Aorta (tissue), 5 donors: ENCODE results near the gene CEP72. TPM values are rescaled to one million over a fixed set of nuclear protein-coding genes. Genes with fewer than 3 reads are reported as not detected.
A peak's percentile ranks its signal among the peaks of the same experiment; 100 is the strongest.
"Not testable (repeated sequence)": the region's sequence is repeated elsewhere in the genome, so short reads cannot be mapped to it uniquely, and the experiment has no call there.

Experiments used
- ATAC-seq: fragments of 200-7000 bp; cut with Tn5 transposase; one replicate; pipeline ENCODE4 v1.9.1; 2022; ENCODE audit warnings: moderate library complexity; ENCODE audit not compliant: low FRiP score
- DNase-seq, 2 donors: peaks; one replicate each; pipeline ENCODE4 v3.0.0-alpha.2; 2020
- H3K27ac ChIP-seq, 2 donors: one replicate each; pipeline ENCODE4 v1.5.1; 2013; ENCODE audit warnings: low read length in 2 of 2, mild to moderate bottlenecking in 2 of 2, moderate library complexity in 2 of 2, control low read depth in 1 of 2, inconsistent platforms in 1 of 2, low read depth in 1 of 2
- H3K27me3 ChIP-seq, 2 donors: one replicate each; pipeline ENCODE4 v1.6.1; 2013; ENCODE audit warnings: control low read depth in 1 of 2, low read length in 1 of 2, mild to moderate bottlenecking in 1 of 2, moderate library complexity in 1 of 2; ENCODE audit not compliant: insufficient read depth in 2 of 2, control insufficient read depth in 1 of 2
- H3K36me3 ChIP-seq, 2 donors: one replicate each; pipeline ENCODE4 v1.6.1; 2013; ENCODE audit warnings: control low read depth in 1 of 2, low read length in 1 of 2, mild to moderate bottlenecking in 1 of 2; ENCODE audit not compliant: insufficient read depth in 2 of 2, control insufficient read depth in 1 of 2
- H3K4me1 ChIP-seq, 2 donors: one replicate each; pipeline ENCODE4 v1.6.1; 2013; ENCODE audit warnings: low read length in 2 of 2, control low read depth in 1 of 2, mild to moderate bottlenecking in 1 of 2, moderate library complexity in 1 of 2; ENCODE audit not compliant: insufficient read depth in 2 of 2, control insufficient read depth in 1 of 2
- H3K4me3 ChIP-seq, 2 donors: one replicate each; pipeline ENCODE4 v1.5.1; 2013; ENCODE audit warnings: low read length in 2 of 2, control low read depth in 1 of 2, mild to moderate bottlenecking in 1 of 2
- H3K9me3 ChIP-seq: one replicate; pipeline ENCODE4 v1.6.1; 2013; ENCODE audit warnings: mild to moderate bottlenecking, low read length; ENCODE audit not compliant: control insufficient read depth
- WGBS, 2 donors: extraction: QIAGEN DNeasy Blood & Tissue Kit; methylation state at CpG; one replicate each; pipeline ENCODE4 v1.1.7; 2013; 5-methylcytosine and 5-hydroxymethylcytosine counted together
- intact Hi-C, 2 donors: fragments of 100-400 bp; cut with DNase I; formaldehyde crosslinking; loops; one replicate each; pipeline versions ENCODE4 v1.14.2 to v1.15.0; 2022
- polyA plus RNA-seq, 2 donors: library from polyadenylated mRNA; stranded (reverse); fragments of 200-250 nt; gene quantifications; one replicate each; pipeline ENCODE4 v1.2.3, GENCODE V29; 2013
- total RNA-seq, 2 donors: library from RNA; stranded (reverse); fragmentation: NEBNext Ultra II Directional; extraction: Animal tissue kit (Norgen Biotek cat#: 25700); gene quantifications; one replicate each; pipeline ENCODE4 v1.2.1, GENCODE V29; 2021
- donor health status: healthy with polysubstance abuse.
- donor health status: Bipolar disorder and iron deficiency.
- donor health status: DM: no; HTN: no; CAD: no.
- donor health status: DM: no; HTN: no; CAD: no.
- donor health status: DM: yes; HTN: yes; CAD: no.

The CEP72 gene
- total and polyA plus RNA-seq, 4 donors: 0.82 to 6.5 (median 2.2) TPM; not detected in 1

- intact Hi-C loops, ATAC-seq: not testable (repeated sequence)
- WGBS, 2 donors: 87 to 93% methylated on average over 14 to 16 of the region's 17 CpGs
These were observed 67.2 kb downstream of the CEP72 start for GRCh38 chr5:679166-679895.

GRCh38 chr5:680118-680795, 68.1 kb downstream of the CEP72 start:
- ATAC-seq, H3K36me3 ChIP-seq, DNase-seq, H3K4me1 ChIP-seq, H3K9me3 ChIP-seq, H3K27me3 ChIP-seq, H3K4me3 ChIP-seq, H3K27ac ChIP-seq: not testable (repeated sequence)
- WGBS, 2 donors: 80% methylated on average over 18 of the region's 32 CpGs; no CpG with 5 or more reads in 1 of the 2 donors
- intact Hi-C loops: loop anchor here in 1 of 2 donors (5.0 kb wide), 1 partner anchor 97 kb away; no protein-coding TSS in a partner anchor

More at GRCh38 chr5:679166-679895, 67.2 kb downstream of the CEP72 start:
- H3K27ac ChIP-seq, H3K27me3 ChIP-seq, H3K4me1 ChIP-seq, H3K9me3 ChIP-seq, H3K36me3 ChIP-seq, H3K4me3 ChIP-seq: not testable (repeated sequence)
- peak in 1 of 2 donors; percentile 54 for DNase-seq

GRCh38 chr5:680836-681235, 68.7 kb downstream of the CEP72 start:
- not testable (repeated sequence) for H3K9me3 ChIP-seq, DNase-seq, ATAC-seq, H3K27ac ChIP-seq, H3K36me3 ChIP-seq, H3K27me3 ChIP-seq, H3K4me1 ChIP-seq, H3K4me3 ChIP-seq
- intact Hi-C loops: loop anchor here in 1 of 2 donors (5.0 kb wide), 1 partner anchor 96 kb away; no protein-coding TSS in a partner anchor
- WGBS, 2 donors: 89% methylated on average over 13 of the region's 13 CpGs

- H3K27me3 ChIP-seq, H3K9me3 ChIP-seq, ATAC-seq, H3K4me3 ChIP-seq, H3K27ac ChIP-seq, H3K4me1 ChIP-seq, H3K36me3 ChIP-seq: not testable (repeated sequence)
- intact Hi-C loops: loop anchor here in 1 of 2 donors (5.0 kb wide), 1 partner anchor 96 kb away; no protein-coding TSS in a partner anchor
- peak; percentile 34 to 63 for DNase-seq
- WGBS, 2 donors: 93 to 95% methylated on average over 16 to 17 of the region's 17 CpGs
These were observed 69.4 kb downstream of the CEP72 start for GRCh38 chr5:681317-682191.

- 97 to 100% methylated on average over 1 to 3 of the region's 3 CpGs for WGBS, 2 donors
- H3K4me1 ChIP-seq, ATAC-seq, H3K36me3 ChIP-seq, H3K9me3 ChIP-seq, H3K4me3 ChIP-seq, H3K27ac ChIP-seq, DNase-seq, H3K27me3 ChIP-seq: not testable (repeated sequence)
- intact Hi-C loops: loop anchor here in 1 of 2 donors (5.0 kb wide), 1 partner anchor 95 kb away; no protein-coding TSS in a partner anchor
These were observed 70.1 kb downstream of the CEP72 start for GRCh38 chr5:682216-682615.

GRCh38 chr5:682651-683358, 70.7 kb downstream of the CEP72 start:
- H3K36me3 ChIP-seq, H3K27me3 ChIP-seq, ATAC-seq, H3K27ac ChIP-seq, H3K4me3 ChIP-seq, H3K4me1 ChIP-seq, H3K9me3 ChIP-seq: not testable (repeated sequence)
- intact Hi-C loops: loop anchor here in 1 of 2 donors (5.0 kb wide), 1 partner anchor 94 kb away; no protein-coding TSS in a partner anchor
- WGBS, 2 donors: 86% methylated on average over 15 to 17 of the region's 17 CpGs
- peak; percentile 30 to 63 for DNase-seq

- DNase-seq (peak; percentile 40 to 80), ATAC-seq (no peak)
- H3K36me3 ChIP-seq: no peaks in the 10 kb centered on the region
- intact Hi-C loops: loop anchor here in 1 of 2 donors (5.0 kb wide), 1 partner anchor 93 kb away; no protein-coding TSS in a partner anchor
- H3K4me1 ChIP-seq: no peaks in the 10 kb centered on the region
- WGBS, 2 donors: 78 to 89% methylated on average over 29 to 30 of the region's 30 CpGs
- no peaks in the 10 kb centered on the region for H3K9me3 ChIP-seq
- H3K27me3 ChIP-seq: no peaks in the 10 kb centered on the region
- no peak overlapping the region for H3K27ac ChIP-seq
- no peak overlapping the region for H3K4me3 ChIP-seq
These were observed 71.7 kb downstream of the CEP72 start for GRCh38 chr5:683551-684481.
